Muscle layer of duodenum (tissue), 2 donors: Measurements from ENCODE around the gene NSMF.
A peak's percentile ranks its signal among the peaks of the same experiment; 100 is the strongest.

ENCODE experiments used
- H3K27ac ChIP-seq: one replicate; pipeline ENCODE4 v1.7.0; 2013; ENCODE audit warnings: mild to moderate bottlenecking, low read length
- H3K27me3 ChIP-seq: one replicate; pipeline ENCODE4 v1.7.0; 2013; ENCODE audit warnings: low read depth, mild to moderate bottlenecking, control low read depth, low read length
- H3K36me3 ChIP-seq, 2 donors: one replicate each; pipeline ENCODE4 v1.7.0; 2013; ENCODE audit warnings: low read length in 2 of 2, control low read depth in 1 of 2, mild to moderate bottlenecking in 1 of 2; ENCODE audit not compliant: insufficient read depth in 2 of 2, control insufficient read depth in 1 of 2
- H3K4me1 ChIP-seq, 2 donors: one replicate each; pipeline ENCODE4 v1.7.0; 2013; ENCODE audit warnings: low read length in 2 of 2, mild to moderate bottlenecking in 2 of 2, control low read depth in 1 of 2, moderate library complexity in 1 of 2; ENCODE audit not compliant: insufficient read depth in 2 of 2, control insufficient read depth in 1 of 2
- H3K4me3 ChIP-seq, 2 donors: one replicate each; pipeline ENCODE4 v1.7.0; 2013; ENCODE audit warnings: low read length in 2 of 2, low read depth in 1 of 2, mild to moderate bottlenecking in 1 of 2
- H3K9me3 ChIP-seq, 2 donors: one replicate each; pipeline ENCODE4 v1.7.0; 2013; ENCODE audit warnings: low read length in 2 of 2, control low read depth in 1 of 2, mild to moderate bottlenecking in 1 of 2; ENCODE audit not compliant: control insufficient read depth in 1 of 2
- donor health status: healthy.

NSMF gene

GRCh38 chr9:137460363-137461315, 1.5 kb upstream of the NSMF start:
- H3K27me3 ChIP-seq: no peaks in the 10 kb centered on the region
- no peaks in the 10 kb centered on the region for H3K36me3 ChIP-seq
- H3K27ac ChIP-seq: no peak overlapping the region
- H3K4me1 ChIP-seq: peaks cover 3 to 20% of the 10 kb centered on the region in 2 donors
- H3K4me3 ChIP-seq: no peak overlapping the region
- H3K9me3 ChIP-seq: no peaks in the 10 kb centered on the region

- Histone ChIP-seq H3K9me3 (no peaks in the 10 kb centered on the region), H3K4me1 (peaks cover 3 to 27% of the 10 kb centered on the region in 2 donors), H3K27ac (peak overlapping the region; percentile 23), H3K4me3 (peak overlapping the region; percentile 44 to 46), H3K36me3 (no peaks in the 10 kb centered on the region), H3K27me3 (no peaks in the 10 kb centered on the region)
Measured at GRCh38 chr9:137459601-137460362, 648 bp upstream of the NSMF start.

- H3K4me1 ChIP-seq: peaks cover 3 to 36% of the 10 kb centered on the region in 2 donors
- H3K9me3 ChIP-seq: no peaks in the 10 kb centered on the region
- no peak overlapping the region for H3K27ac ChIP-seq
- H3K36me3 ChIP-seq: no peaks in the 10 kb centered on the region
- H3K4me3 ChIP-seq: peak overlapping the region; percentile 26 to 66
- H3K27me3 ChIP-seq: no peaks in the 10 kb centered on the region
Measured at GRCh38 chr9:137458194-137459151, 661 bp downstream of the NSMF start.

- Histone ChIP-seq H3K27me3 (no peaks in the 10 kb centered on the region), H3K27ac (no peak overlapping the region), H3K4me3 (peak overlapping the region in 1 of 2 donors; percentile 66), H3K36me3 (peaks cover 0 to 3% of the 10 kb centered on the region in 2 donors), H3K4me1 (peaks cover 3 to 40% of the 10 kb centered on the region in 2 donors), H3K9me3 (no peaks in the 10 kb centered on the region)
Measured at GRCh38 chr9:137457406-137458193, 1.5 kb downstream of the NSMF start.

- Histone ChIP-seq H3K4me1 (peaks cover 3 to 40% of the 10 kb centered on the region in 2 donors), H3K36me3 (peaks cover 0 to 7% of the 10 kb centered on the region in 2 donors), H3K4me3 (no peak overlapping the region), H3K9me3 (no peaks in the 10 kb centered on the region), H3K27ac (no peak overlapping the region), H3K27me3 (no peaks in the 10 kb centered on the region)
Measured at GRCh38 chr9:137456864-137457405, 2.2 kb downstream of the NSMF start.

GRCh38 chr9:137456061-137456863, 2.9 kb downstream of the NSMF start:
- Histone ChIP-seq H3K9me3 (no peaks in the 10 kb centered on the region), H3K4me1 (peaks cover 3 to 40% of the 10 kb centered on the region in 2 donors)

GRCh38 chr9:137455359-137455991, 3.7 kb downstream of the NSMF start:
- Histone ChIP-seq H3K27me3 (no peaks in the 10 kb centered on the region), H3K4me1 (peaks cover 3 to 40% of the 10 kb centered on the region in 2 donors), H3K36me3 (peaks cover 0 to 7% of the 10 kb centered on the region in 2 donors), H3K27ac (no peak overlapping the region), H3K4me3 (no peak overlapping the region), H3K9me3 (no peaks in the 10 kb centered on the region)

More at GRCh38 chr9:137456061-137456863, 2.9 kb downstream of the NSMF start:
- H3K27me3 ChIP-seq: no peaks in the 10 kb centered on the region
- H3K4me3 ChIP-seq: no peak overlapping the region
- H3K36me3 ChIP-seq: peaks cover 0 to 7% of the 10 kb centered on the region in 2 donors
- H3K27ac ChIP-seq: no peak overlapping the region

GRCh38 chr9:137454597-137455358, 4.4 kb downstream of the NSMF start:
- H3K36me3 ChIP-seq: peaks cover 0 to 8% of the 10 kb centered on the region in 2 donors
- no peaks in the 10 kb centered on the region for H3K9me3 ChIP-seq
- peak overlapping the region; percentile 39 for H3K27ac ChIP-seq
- no peaks in the 10 kb centered on the region for H3K27me3 ChIP-seq
- peaks cover 3 to 39% of the 10 kb centered on the region in 2 donors for H3K4me1 ChIP-seq
- H3K4me3 ChIP-seq: peak overlapping the region; percentile 46 to 60
